GM21515 (cell line): ENCODE data around the gene AKAP13.
"Not testable (repeated sequence)": the region's sequence is repeated elsewhere in the genome, so short reads cannot be mapped to it uniquely, and the experiment has no call there.

ENCODE experiments used
- ATAC-seq: cut with Tn5 transposase; IDR thresholded peaks from one replicate; pipeline ENCODE4 v1.9.1; 2021; ENCODE audit not compliant: unreplicated experiment

The AKAP13 gene

GRCh38 chr15:85562824-85563223 is 182.4 kb downstream of the AKAP13 start:
- no peak for ATAC-seq

DNA sequence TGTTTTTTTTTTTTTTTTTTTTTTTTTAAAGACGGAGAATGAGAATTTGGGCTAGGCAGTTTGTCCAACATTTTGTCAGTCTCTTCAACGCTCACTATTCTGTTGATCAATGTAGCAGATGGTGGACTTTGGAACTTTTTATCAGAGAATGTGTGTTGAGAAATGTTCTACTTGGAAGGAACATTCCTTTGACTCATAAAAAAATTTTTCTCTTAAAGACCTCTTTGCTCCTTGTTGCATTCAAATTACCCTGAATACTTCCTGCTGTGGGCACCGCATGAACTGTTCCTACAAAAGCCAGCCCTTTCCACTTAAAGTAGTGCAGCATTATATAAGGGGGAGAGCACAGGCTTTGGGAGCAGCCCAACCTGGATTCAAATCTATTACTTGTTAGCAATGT is 182.9 kb downstream of the AKAP13 start:
- no peak for ATAC-seq

DNA sequence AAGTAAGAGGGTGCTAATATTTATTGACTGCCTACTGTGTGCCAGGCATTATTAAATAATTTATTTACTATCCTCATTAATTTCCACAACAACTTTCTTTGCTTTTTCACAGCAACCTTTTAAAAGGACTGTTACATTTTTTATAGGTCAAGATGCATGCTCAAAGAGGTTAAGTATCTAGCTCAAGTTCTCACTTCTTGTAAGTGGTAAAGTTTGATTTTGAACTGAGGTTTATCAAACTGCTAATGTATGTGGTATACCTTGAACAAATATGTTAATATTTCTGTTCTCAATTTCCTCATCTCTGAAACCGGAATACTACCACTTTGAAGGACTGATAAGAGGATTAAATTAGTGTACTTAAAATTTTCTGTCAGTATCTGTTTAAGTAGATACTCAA is 183.3 kb downstream of the AKAP13 start:
- no peak for ATAC-seq

- ATAC-seq: no peak
Observed at GRCh38 chr15:85564686-85565085, 184.3 kb downstream of the AKAP13 start.

DNA sequence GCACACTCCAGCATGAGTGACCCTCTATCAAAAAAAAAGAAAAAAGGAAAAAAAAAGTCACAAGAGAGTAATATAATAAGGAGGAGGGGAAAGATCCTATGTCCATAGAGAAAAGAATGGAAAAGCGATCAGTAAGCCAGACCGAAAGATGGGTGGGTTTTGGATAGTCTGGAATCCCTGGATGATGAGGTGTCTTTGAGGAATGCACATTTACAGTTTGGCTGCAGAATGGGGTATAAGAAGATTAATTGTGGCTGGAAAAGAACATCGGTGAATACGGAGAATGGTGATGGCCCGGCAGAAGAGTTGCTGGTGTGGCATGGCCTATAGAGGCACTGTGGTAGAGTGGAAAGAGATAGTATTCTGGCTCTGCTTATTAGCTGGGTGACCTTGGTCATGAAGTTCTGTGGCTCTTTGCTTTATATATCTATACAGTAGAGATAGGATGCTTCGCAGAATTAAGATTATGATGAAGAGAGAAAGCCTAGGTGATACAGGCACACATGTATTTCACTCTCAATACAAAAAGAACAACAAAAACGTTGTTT is 187.9 kb downstream of the AKAP13 start:
- no peak for ATAC-seq

DNA sequence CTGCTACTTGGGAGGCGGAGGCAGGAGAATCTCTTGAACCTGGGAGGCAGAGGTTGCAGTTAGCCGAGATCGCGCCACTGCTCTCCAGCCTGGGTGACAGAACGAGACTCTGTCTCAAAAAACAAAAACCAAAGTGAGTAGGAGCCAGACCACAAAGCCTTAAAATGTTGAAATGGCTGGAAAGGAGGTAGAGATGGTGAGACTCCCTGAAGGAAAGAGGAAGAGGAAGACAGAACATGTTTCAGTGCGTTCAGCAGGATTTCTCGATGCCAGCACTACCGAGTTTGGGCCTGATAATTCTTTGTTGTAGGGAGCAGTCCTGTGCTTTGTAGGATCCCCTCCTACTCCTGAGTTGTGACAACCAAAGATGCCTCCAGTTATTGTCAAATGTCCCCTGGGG is 189.9 kb downstream of the AKAP13 start:
- ATAC-seq: no peak

- no peak for ATAC-seq
Observed at GRCh38 chr15:85571780-85572179, 191.4 kb downstream of the AKAP13 start.

- no peak for ATAC-seq
Observed at GRCh38 chr15:85576392-85576791, 196.0 kb downstream of the AKAP13 start.

- no peak for ATAC-seq
Observed at GRCh38 chr15:85578941-85579701, 198.7 kb downstream of the AKAP13 start.

- ATAC-seq: no peak
Observed at GRCh38 chr15:85579957-85580694, 199.7 kb downstream of the AKAP13 start.

GRCh38 chr15:85580879-85581278 is 200.5 kb downstream of the AKAP13 start:
- ATAC-seq: no peak

- no peak for ATAC-seq
Observed at GRCh38 chr15:85581495-85581894, 201.1 kb downstream of the AKAP13 start.

DNA sequence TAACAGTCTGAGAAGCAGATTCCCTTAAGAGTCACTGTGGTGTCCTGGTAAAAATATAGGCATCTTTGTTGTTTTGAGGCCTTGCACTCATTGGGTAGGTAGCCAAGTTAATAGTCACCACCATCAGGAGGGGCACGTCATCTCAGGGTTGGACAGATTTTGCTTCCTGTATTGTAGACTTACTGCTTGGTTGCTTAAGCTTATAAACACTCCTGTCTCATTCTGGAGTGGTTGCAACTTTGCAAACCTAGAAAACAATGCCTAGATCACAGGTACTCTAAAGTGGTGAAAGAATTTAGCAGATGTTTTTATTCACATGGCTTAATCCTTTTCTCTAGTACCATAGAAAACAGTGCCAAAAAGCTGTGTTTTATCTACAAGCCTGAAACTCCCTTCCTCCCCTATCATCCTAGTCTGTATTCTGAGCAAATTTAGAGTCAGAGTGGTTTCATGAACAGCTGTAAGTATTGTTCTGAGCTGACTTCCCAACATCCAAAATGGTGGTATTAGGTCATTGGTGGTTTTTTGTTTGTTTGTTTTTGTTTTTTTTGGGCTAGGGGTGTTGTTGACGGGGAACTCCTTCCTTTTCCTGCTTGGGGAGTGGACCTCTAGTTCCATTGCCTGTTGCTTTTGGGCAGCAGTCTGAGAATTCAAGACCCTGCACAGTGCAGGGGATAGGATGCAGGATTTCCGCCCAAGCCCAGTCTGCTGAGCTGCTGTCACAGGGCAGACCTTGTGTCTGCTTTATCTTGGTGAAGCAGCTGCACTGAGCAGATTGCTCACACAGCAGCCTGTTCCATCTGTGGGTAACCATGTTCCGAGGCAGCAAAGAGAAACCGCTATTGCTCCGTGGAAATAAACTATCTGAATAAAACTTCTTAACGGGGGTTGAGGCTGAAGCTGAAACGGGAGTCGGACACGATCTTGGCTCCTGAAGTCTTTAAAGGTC is 202.0 kb downstream of the AKAP13 start:
- ATAC-seq: peak; percentile 48

DNA sequence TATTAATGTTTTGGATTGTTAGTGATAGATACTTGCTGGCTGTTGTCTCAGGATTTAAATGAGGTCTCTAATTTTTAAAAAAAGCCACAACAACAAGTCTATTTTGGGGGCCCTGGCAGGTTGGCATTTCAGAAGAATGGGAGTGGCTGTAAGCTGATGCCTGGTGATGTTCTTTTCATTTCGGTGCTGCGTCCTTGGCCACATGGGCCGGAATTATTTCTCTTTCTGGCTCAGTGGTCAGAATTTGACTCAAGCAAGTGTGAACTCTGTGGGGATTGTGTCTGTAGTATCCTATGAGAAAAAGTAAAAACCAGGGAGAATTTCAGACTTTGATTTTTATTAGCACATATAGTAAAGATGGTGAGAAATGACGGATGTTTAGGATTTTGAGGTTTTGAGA is 203.0 kb downstream of the AKAP13 start:
- ATAC-seq: no peak

DNA sequence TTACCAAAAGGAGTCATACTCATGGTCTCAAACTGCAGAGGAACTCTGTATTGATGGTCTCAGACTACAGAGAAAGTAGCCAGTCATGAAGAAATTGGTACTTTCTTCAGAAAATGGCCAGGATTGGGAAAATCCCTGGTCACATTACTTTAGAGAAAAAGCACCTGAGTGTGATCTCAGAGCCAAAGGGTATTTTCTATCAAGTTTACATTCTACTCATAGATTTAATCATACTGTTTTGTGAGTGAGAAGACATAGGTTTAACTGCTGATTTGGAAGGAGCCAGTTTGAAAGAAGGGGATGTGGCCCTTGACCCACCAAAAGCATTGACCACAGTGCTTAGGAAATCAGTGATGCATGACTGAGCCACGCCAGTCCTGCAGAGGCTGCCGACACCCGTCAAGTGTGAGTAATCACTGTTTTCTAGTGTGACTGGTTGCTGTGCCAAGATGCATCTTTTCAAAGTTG is 203.6 kb downstream of the AKAP13 start:
- no peak for ATAC-seq

GRCh38 chr15:85584872-85585271 is 204.5 kb downstream of the AKAP13 start:
- no peak for ATAC-seq

DNA sequence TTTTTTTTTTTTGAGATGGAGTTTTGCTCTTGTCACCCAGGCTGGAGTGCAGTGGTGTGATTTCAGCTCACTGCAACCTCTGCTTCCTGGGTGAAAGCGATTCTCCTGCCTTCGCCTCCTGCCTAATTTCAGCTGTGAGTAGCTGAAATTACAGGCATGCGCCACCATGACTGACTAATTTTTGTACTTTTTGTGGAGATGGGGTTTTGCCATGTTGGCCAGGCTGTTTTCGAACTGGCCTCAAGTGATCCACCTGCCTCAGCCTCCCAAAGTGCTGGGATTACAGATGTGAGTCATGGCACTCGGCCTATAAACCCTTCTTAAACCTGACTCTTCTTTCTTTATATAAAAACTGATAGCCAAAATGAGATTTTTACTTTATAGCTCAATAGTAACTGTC is 205.8 kb downstream of the AKAP13 start:
- ATAC-seq: not testable (repeated sequence)

GRCh38 chr15:85587707-85588411 is 207.5 kb downstream of the AKAP13 start:
- no peak for ATAC-seq

DNA sequence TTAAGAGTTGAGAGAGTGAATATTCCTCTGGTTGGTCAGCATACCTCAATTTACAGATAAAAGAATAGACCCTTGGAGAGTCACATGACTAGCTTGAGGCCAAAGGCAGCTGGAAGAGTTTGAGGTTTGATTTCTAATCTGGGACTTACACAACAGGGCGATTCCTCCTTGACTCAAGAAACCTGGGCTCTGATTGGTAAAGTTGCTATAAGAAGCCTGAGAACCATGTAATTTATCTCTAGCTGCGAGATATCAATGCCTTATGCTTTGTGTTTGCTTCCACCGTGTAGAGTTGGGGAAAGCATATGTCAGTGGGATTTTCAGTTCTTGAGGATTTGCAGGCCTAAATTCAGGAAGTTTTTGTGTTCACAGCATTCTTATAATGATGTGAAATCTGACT is 208.3 kb downstream of the AKAP13 start:
- ATAC-seq: no peak

DNA sequence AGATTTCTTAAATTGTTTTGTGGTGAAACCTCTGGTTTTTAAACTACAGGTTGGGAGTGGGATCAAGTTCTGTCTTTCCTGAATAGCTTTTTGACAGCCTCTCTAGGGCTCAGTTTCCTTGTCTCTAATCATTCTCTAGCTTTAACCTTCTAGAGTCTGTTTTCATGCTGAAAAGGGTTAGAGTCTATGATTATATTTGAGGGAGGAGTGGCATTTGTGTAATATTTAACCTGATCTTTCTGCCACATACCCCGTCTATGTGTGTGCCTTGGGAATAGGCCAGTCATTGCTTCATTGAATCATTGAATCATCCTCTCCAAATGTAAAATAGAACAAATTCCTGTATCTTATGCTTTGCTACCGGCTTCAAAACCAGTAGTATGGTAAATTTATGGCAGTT is 209.4 kb downstream of the AKAP13 start:
- no peak for ATAC-seq
